Epithelial cell of prostate (primary cell): ENCODE results near the gene CCDC85C.
A peak's percentile ranks its signal among the peaks of the same experiment; 100 is the strongest.

Experiments
- DNase-seq: peaks from one replicate; pipeline ENCODE4 v3.0.0-alpha.2; 2011; ENCODE audit warnings: low read depth, low spot score
- H3K27ac ChIP-seq: fragments of 450-650 bp; 2 replicates; pipeline ENCODE4 v1.5.1; 2017; ENCODE audit warnings: mild to moderate bottlenecking

Gene CCDC85C

DNA sequence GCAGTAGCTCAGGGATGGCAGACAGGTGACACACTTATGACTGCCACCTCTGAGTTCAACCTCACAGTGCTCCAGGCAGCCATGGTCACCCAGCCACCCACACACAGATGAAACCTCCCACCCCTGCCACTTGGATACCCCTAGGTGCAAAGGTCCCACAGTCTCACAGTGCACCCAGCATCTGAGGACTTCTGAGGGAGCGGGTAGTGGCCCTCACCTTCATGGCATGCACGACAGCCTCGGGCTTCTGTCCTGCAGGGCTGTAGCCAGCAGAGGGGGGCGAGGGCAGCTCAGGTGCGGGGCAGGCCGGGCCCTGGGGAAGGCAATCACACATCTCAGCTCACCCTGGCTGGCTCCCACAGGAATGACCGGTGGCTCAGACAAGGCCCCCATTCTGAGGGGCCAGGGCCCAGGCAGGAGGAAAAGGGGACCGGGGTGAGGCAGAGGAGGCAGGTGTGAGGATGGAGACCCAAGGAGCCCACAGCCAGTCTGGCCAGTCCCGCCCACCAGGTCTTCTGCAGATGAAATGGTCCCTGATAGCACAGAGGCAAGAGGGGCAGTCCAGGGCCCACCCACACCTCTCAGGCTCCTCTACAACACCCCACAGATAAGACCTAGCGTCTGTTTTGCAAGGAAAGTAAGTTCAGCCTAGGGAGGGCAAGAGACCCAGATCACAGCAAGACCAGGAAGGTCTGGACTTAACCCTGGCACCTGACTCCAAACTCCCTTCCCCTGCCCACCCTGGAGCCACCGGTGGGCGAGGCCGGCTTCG lies 87.0 kb downstream of the CCDC85C start:
- DNase-seq = no peak
- no peak overlapping the region for H3K27ac ChIP-seq

DNA sequence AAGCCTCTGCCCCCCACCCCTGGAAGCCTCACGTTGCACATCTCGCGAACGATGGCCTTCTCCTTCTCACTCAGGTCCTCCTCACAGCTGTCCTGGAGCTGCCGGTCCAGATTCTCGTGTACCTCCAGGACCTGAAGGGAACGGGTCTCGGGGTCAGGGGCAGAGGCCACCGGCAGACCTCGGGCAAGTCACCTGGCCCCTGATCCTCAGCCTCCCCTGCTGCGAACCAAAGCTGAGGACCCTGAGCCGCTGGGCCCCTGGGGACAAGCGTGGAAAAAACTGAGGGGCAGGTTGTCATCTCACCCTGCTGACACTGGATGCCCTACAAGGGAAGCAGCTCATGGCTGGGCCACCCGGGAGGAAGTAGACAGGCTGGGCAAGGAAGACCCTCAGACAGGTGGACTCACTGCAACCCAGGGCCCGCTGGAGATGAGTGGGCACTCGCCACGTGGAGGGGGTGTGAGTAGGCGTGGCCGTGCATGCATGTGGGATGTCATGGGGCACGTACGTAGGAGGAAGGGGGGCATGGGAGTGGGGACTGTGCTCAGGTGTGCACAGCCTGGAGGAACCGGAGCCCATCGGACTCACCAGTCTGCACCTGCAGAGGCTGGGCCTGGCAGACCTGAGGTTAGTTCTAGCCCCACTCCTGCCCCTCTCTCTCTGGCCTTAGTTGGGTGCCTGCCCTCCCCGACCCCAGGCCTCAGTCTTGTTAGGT lies 87.7 kb downstream of the CCDC85C start:
- no peak for DNase-seq
- no peak overlapping the region for H3K27ac ChIP-seq

DNA sequence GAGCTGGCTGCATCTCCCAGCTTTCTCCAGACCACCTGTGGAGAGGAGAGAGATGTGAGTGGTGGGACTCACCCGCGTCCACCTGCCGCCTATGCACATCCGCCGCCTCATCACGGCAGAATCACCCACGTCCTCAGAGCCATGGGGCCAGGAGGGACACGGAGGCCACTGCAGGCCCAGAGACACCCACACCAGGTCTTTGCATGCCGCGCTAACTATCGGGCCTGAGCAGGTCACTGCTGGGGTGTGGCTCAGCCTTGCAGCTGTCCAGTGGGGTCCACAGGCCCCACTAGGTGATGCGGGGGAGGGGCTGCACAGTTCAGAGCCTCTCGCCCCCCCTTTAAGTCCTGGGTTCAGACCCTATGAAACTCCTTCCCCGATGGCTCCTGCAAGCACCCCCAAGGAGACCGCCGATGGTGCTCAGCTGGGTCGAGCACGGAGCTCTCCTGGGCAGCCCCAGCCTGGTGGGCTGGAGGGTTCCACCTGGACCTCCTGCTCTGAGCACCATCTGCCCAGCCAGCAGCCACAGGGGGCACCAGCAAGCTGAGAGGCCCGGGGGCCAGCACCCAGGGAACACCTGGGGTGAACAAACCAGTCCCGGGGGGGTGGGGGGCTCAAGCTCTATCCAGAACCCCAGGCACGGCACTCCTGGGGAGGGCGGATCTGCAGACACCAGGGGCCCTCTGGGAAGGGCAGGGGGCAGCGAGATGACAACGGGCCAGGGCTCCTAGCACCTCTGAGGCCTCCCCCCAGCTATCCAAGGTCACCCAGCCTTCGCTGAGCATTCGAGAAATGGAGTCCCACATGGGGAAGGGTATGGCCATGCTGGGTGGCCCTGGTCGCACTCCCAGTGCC lies 88.5 kb downstream of the CCDC85C start:
- no peak for DNase-seq
- H3K27ac ChIP-seq = no peak overlapping the region

- DNase-seq = no peak
- H3K27ac ChIP-seq = no peak overlapping the region
These were observed 89.3 kb downstream of the CCDC85C start for GRCh38 chr14:99514552-99515300.

GRCh38 chr14:99513946-99514551 lies 90.0 kb downstream of the CCDC85C start:
- H3K27ac ChIP-seq = no peak overlapping the region
- no peak for DNase-seq

- no peak for DNase-seq
- H3K27ac ChIP-seq = no peak overlapping the region
These were observed 90.8 kb downstream of the CCDC85C start for GRCh38 chr14:99513183-99513694.

DNA sequence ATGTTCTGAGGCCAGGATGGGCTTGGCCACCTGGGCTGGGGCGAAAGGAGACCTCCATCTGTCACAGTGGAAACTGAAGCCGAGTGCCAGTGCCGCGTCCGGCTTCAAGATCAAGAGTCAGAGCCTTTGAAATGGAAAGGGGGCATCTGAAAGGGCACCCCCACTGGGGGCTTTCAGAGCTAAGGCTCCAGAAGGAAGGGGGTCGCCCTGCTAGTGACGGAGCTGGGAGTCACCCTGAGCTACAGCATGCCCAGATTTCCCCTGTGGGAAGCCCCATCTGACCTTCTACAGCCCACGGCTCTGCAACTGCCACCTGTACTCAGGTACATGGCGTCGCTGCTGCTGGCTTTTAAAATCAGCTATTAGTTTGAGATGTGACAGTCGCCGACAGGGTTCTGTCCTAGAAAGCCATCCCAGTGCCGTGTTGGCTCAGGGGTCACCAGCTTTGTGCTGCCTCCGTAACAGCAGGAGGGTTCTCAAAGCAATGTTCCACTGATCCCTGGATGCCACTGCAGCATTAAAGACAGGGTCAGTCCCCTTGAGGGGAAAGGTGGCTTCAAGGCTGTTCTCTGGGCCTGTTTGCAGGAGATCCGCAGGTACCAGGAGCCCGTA lies 91.3 kb downstream of the CCDC85C start:
- DNase-seq = no peak
- no peak overlapping the region for H3K27ac ChIP-seq

GRCh38 chr14:99512110-99512449 lies 91.9 kb downstream of the CCDC85C start:
- DNase-seq = no peak
- H3K27ac ChIP-seq = no peak overlapping the region

DNA sequence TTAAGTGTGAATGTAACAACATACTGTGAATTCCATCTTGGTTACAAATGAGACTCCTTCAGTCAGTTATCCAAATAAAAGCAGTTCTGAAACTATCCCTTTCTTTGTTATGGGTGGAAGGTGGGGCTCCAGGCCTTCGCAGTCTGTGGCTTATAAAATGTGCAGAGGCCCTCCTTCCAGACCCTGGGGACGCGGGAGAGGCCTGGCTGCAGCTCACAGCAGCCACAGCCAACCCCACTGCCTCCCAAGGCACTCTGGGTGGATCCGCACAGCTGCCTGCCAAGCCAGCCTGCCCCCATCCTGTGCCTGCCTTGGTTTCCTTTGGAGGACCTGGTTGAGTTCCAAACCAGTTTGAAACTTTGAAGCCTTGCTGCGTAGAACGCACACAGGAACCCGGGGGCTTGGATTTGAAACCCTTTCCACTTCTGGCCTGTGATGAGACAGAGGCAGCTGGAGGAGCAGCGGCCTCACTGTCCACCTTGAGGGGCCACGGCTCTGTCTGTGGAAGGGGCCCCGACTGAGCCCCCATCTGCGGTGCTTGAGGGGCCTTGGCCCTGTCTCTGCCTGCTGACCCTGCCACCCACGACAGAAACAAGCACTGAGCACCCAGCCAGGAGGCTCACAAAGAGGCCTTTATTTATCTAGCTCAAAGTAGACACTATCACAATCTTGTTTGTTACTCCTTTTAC lies 92.4 kb downstream of the CCDC85C start:
- DNase-seq = no peak
- H3K27ac ChIP-seq = no peak overlapping the region

DNA sequence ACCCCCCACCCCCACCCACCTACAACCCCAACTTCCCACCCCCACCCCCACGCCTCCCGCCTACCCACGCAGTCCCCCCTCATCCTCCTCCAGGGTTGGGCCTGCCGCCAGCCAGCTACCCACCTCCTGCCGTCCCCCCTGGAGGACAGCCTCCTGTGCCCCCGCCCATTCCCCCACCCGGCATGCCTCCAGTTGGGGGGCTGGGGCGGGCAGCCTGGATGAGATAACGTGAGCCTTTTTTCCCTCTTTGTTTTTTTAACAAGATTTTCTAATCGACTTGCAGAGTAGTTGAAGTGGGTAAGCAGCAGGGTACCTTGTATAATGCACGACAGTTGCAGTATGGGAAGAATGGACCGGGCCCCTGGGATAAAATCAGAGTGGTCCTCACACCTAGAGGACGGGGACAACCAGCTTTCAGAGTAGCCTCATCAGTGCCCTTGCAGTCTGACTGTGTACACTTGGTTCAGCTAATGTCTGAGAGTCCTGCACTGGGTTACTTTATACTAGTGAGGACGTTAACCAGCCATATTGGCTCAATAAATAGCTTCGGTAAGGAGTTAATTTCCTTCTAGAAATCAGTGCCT lies 93.4 kb downstream of the CCDC85C start:
- DNase-seq = no peak
- no peak overlapping the region for H3K27ac ChIP-seq

- H3K27ac ChIP-seq = no peak overlapping the region
- DNase-seq = no peak
These were observed 94.0 kb downstream of the CCDC85C start for GRCh38 chr14:99509871-99510555.

GRCh38 chr14:99508896-99509629 lies 94.9 kb downstream of the CCDC85C start:
- DNase-seq = peak; percentile 3
- no peak overlapping the region for H3K27ac ChIP-seq

- no peak for DNase-seq
- no peak overlapping the region for H3K27ac ChIP-seq
These were observed 96.0 kb downstream of the CCDC85C start for GRCh38 chr14:99507860-99508640.

- no peak overlapping the region for H3K27ac ChIP-seq
- DNase-seq = no peak
These were observed 97.7 kb downstream of the CCDC85C start for GRCh38 chr14:99506276-99506675.

GRCh38 chr14:99505089-99505488 lies 98.9 kb downstream of the CCDC85C start:
- DNase-seq = no peak
- no peak overlapping the region for H3K27ac ChIP-seq

- H3K27ac ChIP-seq = no peak overlapping the region
- no peak for DNase-seq
These were observed 100.1 kb downstream of the CCDC85C start for GRCh38 chr14:99503848-99504453.
